ENCODE measurements around the gene CACNA1H. TPM values are rescaled to one million over a fixed set of nuclear protein-coding genes. Genes with fewer than 3 reads are reported as not detected.
"Not testable (repeated sequence)": the region's sequence is repeated elsewhere in the genome, so short reads cannot be mapped to it uniquely, and the experiment has no call there.

The CACNA1H gene
- polyA plus RNA-seq, 3 donors from 2014 or later, result 0.22 TPM; not detected in 2

GRCh38 chr16:1197237-1197866 lies 44.4 kb downstream of the CACNA1H start:
- H3K4me1 Mint-ChIP-seq, result peaks cover 0 to 2% of the 10 kb centered on the region in 2 donors
- no peaks in the 10 kb centered on the region for H3K9me3 Mint-ChIP-seq
- H3K4me3 Mint-ChIP-seq, result no peak overlapping the region
- no peaks in the 10 kb centered on the region for H3K36me3 Mint-ChIP-seq
- H3K27me3 Mint-ChIP-seq (ENCODE audit: low read depth in 3 of 3), result peaks cover 4 to 7% (median 5%) of the 10 kb centered on the region in 3 donors
- no peak overlapping the region for H3K27ac Mint-ChIP-seq
- no peak for DNase-seq

- Mint-ChIP-seq H3K27ac (no peak overlapping the region), H3K4me3 (no peak overlapping the region), H3K27me3 (ENCODE audit: low read depth in 3 of 3) (peaks cover 1 to 7% (median 5%) of the 10 kb centered on the region in 3 donors), H3K36me3 (no peaks in the 10 kb centered on the region), H3K4me1 (peaks cover 0 to 2% of the 10 kb centered on the region in 2 donors), H3K9me3 (no peaks in the 10 kb centered on the region)
- no peak for DNase-seq
Measured at GRCh38 chr16:1198194-1198593, 45.3 kb downstream of the CACNA1H start.

DNA sequence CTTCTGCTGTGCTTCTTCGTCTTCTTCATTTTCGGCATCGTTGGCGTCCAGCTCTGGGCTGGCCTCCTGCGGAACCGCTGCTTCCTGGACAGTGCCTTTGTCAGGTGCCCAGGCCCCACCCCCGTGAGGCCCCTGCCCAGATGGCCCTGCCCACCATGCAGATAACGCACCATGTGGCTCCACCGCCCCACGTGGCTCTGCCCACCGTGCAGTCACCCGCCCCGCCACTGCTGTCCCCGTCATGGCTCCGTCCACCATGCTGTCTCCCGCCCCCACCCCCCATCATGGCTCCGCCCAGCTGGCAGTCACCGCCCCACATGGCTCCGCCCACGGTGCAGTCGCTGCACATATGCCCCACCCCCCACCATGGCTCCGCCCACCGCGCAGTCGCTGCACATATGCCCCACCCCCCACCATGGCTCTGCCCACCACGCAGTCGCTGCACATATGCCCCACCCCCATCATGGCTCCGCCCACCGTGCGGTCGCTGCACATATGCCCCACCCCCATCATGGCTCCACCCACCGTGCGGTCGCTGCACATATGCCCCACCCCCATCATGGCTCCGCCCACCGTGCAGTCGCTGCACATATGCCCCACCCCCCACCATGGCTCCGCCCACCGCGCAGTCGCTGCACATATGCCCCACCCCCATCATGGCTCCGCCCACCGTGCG lies 45.9 kb downstream of the CACNA1H start:
- H3K4me3 Mint-ChIP-seq; H3K27me3 Mint-ChIP-seq (ENCODE audit: low read depth in 3 of 3); H3K4me1 Mint-ChIP-seq; H3K9me3 Mint-ChIP-seq; DNase-seq; H3K36me3 Mint-ChIP-seq; H3K27ac Mint-ChIP-seq: not testable (repeated sequence)

GRCh38 chr16:1199347-1200013 lies 46.6 kb downstream of the CACNA1H start:
- Mint-ChIP-seq H3K27ac (peak overlapping the region in 1 of 6 donors; percentile 77), H3K36me3 (no peaks in the 10 kb centered on the region), H3K9me3 (no peaks in the 10 kb centered on the region), H3K4me3 (no peak overlapping the region), H3K27me3 (ENCODE audit: low read depth in 3 of 3) (peaks cover 1 to 7% (median 5%) of the 10 kb centered on the region in 3 donors), H3K4me1 (peaks cover 0 to 2% of the 10 kb centered on the region in 2 donors)
- no peak for DNase-seq

GRCh38 chr16:1200014-1200627 lies 47.2 kb downstream of the CACNA1H start:
- no peak overlapping the region for H3K4me3 Mint-ChIP-seq
- H3K27ac Mint-ChIP-seq, result peak overlapping the region in 1 of 6 donors; percentile 77
- DNase-seq, result no peak

GRCh38 chr16:1201444-1201843 lies 48.5 kb downstream of the CACNA1H start:
- peaks cover 1 to 6% (median 3%) of the 10 kb centered on the region in 3 donors for H3K27me3 Mint-ChIP-seq (ENCODE audit: low read depth in 3 of 3)
- H3K36me3 Mint-ChIP-seq, result no peaks in the 10 kb centered on the region
- H3K4me1 Mint-ChIP-seq, result peaks cover 0 to 2% of the 10 kb centered on the region in 2 donors
- H3K9me3 Mint-ChIP-seq, result no peaks in the 10 kb centered on the region
- no peak overlapping the region for H3K4me3 Mint-ChIP-seq
- DNase-seq, result no peak
- no peak overlapping the region for H3K27ac Mint-ChIP-seq

More at GRCh38 chr16:1200014-1200627, 47.2 kb downstream of the CACNA1H start:
- H3K36me3 Mint-ChIP-seq, result no peaks in the 10 kb centered on the region
- H3K27me3 Mint-ChIP-seq (ENCODE audit: low read depth in 3 of 3), result peaks cover 1 to 7% (median 5%) of the 10 kb centered on the region in 3 donors
- no peaks in the 10 kb centered on the region for H3K9me3 Mint-ChIP-seq
- H3K4me1 Mint-ChIP-seq, result peaks cover 0 to 2% of the 10 kb centered on the region in 2 donors

DNA sequence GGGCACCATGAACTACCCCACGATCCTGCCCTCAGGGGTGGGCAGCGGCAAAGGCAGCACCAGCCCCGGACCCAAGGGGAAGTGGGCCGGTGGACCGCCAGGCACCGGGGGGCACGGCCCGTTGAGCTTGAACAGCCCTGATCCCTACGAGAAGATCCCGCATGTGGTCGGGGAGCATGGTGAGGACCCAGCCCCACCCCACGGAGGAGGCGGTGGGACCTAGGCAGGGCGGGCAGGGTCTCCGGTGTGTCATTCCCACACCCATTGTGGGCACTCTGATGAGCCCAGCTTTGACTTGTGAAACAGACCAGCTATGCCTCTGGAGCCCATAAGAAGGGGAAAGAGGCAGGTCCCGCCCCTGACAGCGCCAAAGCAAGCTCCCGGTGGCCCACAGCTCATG lies 49.4 kb downstream of the CACNA1H start:
- H3K36me3 Mint-ChIP-seq, result no peaks in the 10 kb centered on the region
- H3K27me3 Mint-ChIP-seq (ENCODE audit: low read depth in 3 of 3), result peaks cover 1 to 5% (median 2%) of the 10 kb centered on the region in 3 donors
- no peak for DNase-seq
- no peak overlapping the region for H3K4me3 Mint-ChIP-seq
- no peaks in the 10 kb centered on the region for H3K9me3 Mint-ChIP-seq
- peaks cover 0 to 2% of the 10 kb centered on the region in 2 donors for H3K4me1 Mint-ChIP-seq
- H3K27ac Mint-ChIP-seq, result no peak overlapping the region

DNA sequence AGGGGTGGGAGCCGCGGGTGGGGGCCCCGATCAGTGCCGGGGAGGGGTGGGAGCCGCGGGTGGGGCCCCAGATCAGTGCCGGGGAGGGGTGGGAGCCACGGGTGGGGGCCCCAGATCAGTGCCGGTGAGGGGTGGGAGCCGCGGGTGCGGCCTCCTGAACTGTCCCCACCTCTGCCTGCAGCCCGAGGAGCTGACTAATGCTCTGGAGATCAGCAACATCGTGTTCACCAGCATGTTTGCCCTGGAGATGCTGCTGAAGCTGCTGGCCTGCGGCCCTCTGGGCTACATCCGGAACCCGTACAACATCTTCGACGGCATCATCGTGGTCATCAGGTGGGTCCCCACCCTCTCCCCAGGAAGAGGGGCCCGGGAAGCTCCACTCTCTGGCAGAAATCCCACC lies 52.0 kb downstream of the CACNA1H start:
- Mint-ChIP-seq H3K36me3 (no peaks in the 10 kb centered on the region), H3K27me3 (ENCODE audit: low read depth in 3 of 3) (peaks cover 0 to 4% (median 1%) of the 10 kb centered on the region in 3 donors), H3K9me3 (no peaks in the 10 kb centered on the region), H3K4me3 (no peak overlapping the region), H3K27ac (no peak overlapping the region), H3K4me1 (peaks cover 0 to 6% of the 10 kb centered on the region in 2 donors)
- no peak for DNase-seq

GRCh38 chr16:1206326-1206725 lies 53.4 kb downstream of the CACNA1H start:
- Mint-ChIP-seq H3K4me1 (peaks cover 0 to 6% of the 10 kb centered on the region in 2 donors), H3K27me3 (ENCODE audit: low read depth in 3 of 3) (peaks cover 0 to 2% (median 0%) of the 10 kb centered on the region in 3 donors), H3K9me3 (no peaks in the 10 kb centered on the region), H3K27ac (no peak overlapping the region), H3K36me3 (no peaks in the 10 kb centered on the region), H3K4me3 (no peak overlapping the region)
- DNase-seq, result no peak

DNA sequence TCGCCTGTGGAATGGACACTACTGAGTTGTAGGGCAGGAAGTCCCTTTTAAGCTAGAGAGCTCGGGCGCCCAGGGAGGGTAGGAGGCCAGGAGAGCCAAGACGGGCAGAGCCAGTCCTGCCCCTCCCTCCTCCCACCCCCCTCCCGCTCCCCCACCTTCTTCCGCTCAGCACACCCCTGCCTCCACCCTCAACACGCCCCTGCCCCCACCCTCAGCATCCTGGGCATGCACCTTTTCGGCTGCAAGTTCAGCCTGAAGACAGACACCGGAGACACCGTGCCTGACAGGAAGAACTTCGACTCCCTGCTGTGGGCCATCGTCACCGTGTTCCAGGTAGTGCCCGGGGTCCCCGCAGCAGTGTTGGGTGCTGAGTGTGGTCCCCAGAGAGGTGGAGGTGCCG lies 53.9 kb downstream of the CACNA1H start:
- Mint-ChIP-seq H3K4me1 (peaks cover 0 to 6% of the 10 kb centered on the region in 2 donors), H3K4me3 (no peak overlapping the region), H3K27ac (no peak overlapping the region), H3K27me3 (ENCODE audit: low read depth in 3 of 3) (peaks cover 0 to 2% (median 0%) of the 10 kb centered on the region in 3 donors), H3K36me3 (no peaks in the 10 kb centered on the region), H3K9me3 (no peaks in the 10 kb centered on the region)
- no peak for DNase-seq

GRCh38 chr16:1208239-1208830 lies 55.4 kb downstream of the CACNA1H start:
- Mint-ChIP-seq H3K4me3 (peak overlapping the region; percentile 65 to 81 (median 77)), H3K4me1 (peaks cover 0 to 6% of the 10 kb centered on the region in 2 donors), H3K27me3 (ENCODE audit: low read depth in 3 of 3) (peaks cover 0 to 2% (median 0%) of the 10 kb centered on the region in 3 donors), H3K36me3 (no peaks in the 10 kb centered on the region), H3K27ac (peak overlapping the region; percentile 68 to 90 (median 78)), H3K9me3 (no peaks in the 10 kb centered on the region)
- DNase-seq, result peak; percentile 17 to 42 (median 32)

DNA sequence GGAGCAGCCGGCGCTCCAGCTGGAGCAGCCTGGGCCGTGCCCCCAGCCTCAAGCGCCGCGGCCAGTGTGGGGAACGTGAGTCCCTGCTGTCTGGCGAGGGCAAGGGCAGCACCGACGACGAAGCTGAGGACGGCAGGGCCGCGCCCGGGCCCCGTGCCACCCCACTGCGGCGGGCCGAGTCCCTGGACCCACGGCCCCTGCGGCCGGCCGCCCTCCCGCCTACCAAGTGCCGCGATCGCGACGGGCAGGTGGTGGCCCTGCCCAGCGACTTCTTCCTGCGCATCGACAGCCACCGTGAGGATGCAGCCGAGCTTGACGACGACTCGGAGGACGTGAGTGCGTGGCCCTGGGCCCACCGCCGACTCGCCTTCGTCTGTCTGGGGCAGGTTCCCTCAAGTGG lies 56.2 kb downstream of the CACNA1H start:
- Mint-ChIP-seq H3K9me3 (no peaks in the 10 kb centered on the region), H3K27ac (no peak overlapping the region), H3K36me3 (no peaks in the 10 kb centered on the region), H3K27me3 (ENCODE audit: low read depth in 3 of 3) (peaks cover 0 to 2% (median 0%) of the 10 kb centered on the region in 3 donors), H3K4me1 (peaks cover 0 to 6% of the 10 kb centered on the region in 2 donors), H3K4me3 (no peak overlapping the region)
- DNase-seq, result no peak

DNA sequence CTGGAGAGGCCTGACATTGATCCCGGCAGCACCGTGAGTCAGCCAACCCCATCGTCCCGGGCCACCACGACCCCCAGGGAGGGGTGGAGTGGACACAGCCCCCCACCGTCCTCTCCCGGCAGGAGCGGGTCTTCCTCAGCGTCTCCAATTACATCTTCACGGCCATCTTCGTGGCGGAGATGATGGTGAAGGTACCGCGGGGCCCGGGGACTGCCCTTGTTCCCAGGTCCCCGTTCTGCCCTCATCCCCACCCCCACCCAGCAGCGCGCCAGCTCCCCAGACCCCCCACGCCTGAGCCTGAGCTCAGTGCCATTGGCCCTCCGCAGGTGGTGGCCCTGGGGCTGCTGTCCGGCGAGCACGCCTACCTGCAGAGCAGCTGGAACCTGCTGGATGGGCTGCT lies 57.6 kb downstream of the CACNA1H start:
- H3K27me3 Mint-ChIP-seq (ENCODE audit: low read depth in 3 of 3), result peaks cover 0 to 2% (median 0%) of the 10 kb centered on the region in 3 donors
- no peak overlapping the region for H3K27ac Mint-ChIP-seq
- H3K4me3 Mint-ChIP-seq, result no peak overlapping the region
- H3K9me3 Mint-ChIP-seq, result no peaks in the 10 kb centered on the region
- DNase-seq, result no peak
- H3K4me1 Mint-ChIP-seq, result peaks cover 0 to 6% of the 10 kb centered on the region in 2 donors
- H3K36me3 Mint-ChIP-seq, result no peaks in the 10 kb centered on the region
